Subcutaneous adipose tissue (tissue), 4 donors: ENCODE measurements around the gene ITGB7. TPM values are rescaled to one million over a fixed set of nuclear protein-coding genes. Genes with fewer than 3 reads are reported as not detected.

Experiments
- total RNA-seq, 4 donors: library from RNA; depleted of rRNA; stranded (reverse); fragments of >200 nt; gene quantifications; one replicate each; pipeline ENCODE4 v1.1.0, GENCODE V29; 2016
- TF ChIP-seq, protein P1 (sequence below): fragments of 450-650 bp; IDR thresholded peaks from one replicate; pipeline ENCODE4 v1.5.1; 2016; ENCODE audit warnings: low read depth, mild to moderate bottlenecking, control low read depth, antibody characterized with exemption, moderate library complexity

Gene ITGB7
- total RNA-seq, 4 donors from 2014 or later: 0.49 to 8.1 (median 3.0) TPM

DNA sequence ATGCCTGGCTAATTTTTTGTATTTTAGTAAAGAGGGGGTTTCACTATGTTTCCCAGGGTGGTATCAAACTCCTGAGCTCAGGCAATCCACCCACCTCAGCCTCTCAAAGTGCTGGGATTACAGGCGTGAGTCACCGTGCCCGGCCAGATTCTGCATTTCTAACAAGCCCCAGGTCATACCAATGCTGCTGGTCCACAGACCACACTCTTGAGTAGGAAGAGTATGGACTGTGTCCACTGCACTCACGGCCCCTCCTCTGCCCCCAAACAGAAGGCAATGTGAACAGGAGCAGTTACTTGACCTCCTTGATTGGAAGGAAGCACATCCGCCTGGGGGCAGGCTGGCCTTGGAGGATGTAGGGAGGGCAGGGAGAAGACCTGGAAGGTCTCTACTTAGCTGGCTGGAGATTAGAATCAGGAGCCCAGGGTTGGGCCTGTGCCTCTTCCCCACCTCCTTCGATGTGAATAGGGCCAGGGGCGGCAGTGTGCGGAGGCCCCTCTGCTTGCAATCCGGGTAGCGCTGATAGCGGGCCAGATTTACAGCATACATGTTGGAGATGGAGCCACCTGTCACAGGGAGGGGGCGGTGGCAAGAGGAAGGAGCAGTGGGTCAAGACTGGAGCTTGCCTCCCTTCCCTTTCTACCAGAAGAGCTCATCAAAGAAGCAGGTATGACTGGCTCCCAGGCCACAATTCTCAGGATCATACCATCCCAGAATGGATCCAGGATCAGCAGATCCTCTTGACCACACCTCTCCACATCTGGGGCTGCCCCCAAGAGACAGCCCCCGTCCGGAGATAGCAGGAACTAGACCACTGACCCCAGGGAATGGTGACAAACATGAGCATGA is 36.0 kb downstream of the ITGB7 start:
- TF ChIP-seq, protein P1, sequence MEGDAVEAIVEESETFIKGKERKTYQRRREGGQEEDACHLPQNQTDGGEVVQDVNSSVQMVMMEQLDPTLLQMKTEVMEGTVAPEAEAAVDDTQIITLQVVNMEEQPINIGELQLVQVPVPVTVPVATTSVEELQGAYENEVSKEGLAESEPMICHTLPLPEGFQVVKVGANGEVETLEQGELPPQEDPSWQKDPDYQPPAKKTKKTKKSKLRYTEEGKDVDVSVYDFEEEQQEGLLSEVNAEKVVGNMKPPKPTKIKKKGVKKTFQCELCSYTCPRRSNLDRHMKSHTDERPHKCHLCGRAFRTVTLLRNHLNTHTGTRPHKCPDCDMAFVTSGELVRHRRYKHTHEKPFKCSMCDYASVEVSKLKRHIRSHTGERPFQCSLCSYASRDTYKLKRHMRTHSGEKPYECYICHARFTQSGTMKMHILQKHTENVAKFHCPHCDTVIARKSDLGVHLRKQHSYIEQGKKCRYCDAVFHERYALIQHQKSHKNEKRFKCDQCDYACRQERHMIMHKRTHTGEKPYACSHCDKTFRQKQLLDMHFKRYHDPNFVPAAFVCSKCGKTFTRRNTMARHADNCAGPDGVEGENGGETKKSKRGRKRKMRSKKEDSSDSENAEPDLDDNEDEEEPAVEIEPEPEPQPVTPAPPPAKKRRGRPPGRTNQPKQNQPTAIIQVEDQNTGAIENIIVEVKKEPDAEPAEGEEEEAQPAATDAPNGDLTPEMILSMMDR: no peak

DNA sequence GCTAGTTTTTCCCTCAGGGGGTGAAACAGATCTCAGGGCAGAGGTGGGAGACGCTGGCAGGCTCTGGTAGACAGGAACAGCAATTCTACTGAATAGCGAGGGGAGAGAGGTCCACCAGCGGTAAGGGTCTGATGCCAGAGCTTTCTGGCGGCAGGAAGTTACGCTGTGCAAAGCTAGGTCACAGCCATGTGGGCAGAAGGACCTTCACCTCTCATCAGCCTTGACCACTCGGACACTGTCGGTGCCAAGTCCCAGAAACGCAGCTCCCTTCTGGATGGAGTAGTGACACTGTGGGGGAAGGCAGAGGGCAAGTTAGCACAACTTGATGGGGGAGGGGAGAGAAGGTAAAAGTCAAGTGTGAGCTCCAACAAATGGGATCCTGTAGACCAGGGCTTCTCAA is 36.8 kb downstream of the ITGB7 start:
- TF ChIP-seq, protein P1: no peak

DNA sequence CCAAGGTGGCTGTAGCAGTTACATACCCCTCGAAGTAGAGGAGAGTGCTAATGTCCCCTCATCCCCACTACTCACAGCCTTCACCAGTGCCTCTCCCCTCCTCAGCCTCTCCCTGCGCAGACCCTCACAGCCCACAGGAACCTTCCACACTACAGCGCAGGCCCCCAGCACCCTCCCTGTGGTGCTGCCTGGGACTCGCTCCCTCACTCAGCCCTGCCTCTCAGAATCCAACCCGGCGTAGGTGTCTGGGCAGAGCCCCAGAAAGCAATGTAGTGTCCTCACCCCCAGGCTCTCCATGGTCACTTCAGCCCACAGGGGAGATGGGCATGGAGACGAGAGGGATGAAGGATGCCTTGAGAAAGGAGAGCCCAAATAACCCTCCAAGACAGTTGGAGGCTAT is 37.4 kb downstream of the ITGB7 start:
- TF ChIP-seq, protein P1: no peak

DNA sequence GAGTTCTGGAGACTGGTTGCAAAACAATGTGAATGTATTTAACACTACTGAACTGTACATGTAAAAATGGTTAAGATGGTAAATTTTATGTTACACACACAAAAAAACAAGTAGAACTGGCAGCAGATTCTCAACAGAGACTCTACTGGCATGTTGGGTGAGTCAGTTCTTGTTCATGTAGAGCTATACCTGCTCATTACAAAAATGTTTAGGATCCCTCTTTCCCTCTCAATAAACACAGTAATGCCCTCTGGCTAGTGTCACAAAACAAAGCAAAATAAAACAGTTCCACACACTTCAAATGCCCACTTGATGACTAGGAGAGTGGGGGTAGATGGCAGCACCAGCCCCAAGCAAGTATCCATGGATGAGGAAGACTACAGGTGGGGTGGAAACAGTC is 40.2 kb downstream of the ITGB7 start:
- TF ChIP-seq, protein P1: no peak

DNA sequence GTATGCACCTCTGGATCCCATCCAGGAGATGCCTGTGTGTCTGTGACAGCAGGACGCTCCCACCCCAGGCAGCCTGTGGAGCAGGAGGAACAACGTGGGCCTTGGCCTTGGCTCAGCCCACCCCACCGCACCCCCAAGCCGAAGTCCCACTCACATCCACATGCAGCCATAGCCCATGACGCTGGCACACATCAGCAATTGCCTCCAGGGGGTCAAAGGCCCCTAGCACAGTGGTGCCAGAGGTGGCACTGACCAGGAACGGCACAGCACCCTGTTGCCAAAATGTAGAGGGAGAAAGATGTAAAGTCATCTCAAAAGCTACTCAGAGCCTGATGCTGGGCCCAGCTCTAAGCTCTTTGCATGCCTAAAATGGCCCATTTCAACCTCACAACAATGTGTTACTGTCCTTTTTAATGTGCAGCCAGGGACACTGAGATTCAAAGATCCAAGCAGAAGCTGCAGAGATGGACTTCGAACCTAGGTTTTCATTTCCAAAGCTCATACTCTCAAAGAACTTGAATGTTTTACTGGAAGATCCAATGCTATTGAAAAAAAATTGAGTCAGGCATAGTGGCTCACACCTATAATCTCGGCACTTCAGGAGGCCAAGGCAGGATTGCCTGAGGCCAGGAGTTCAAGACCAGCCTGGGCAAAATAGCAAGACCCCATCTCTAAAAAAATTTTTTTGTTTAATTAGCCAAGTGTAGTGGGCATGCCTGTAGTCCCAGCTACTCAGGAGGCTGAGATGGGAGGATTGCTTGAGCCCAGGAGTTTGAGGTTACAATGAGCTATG is 45.7 kb downstream of the ITGB7 start:
- TF ChIP-seq, protein P1: no peak

DNA sequence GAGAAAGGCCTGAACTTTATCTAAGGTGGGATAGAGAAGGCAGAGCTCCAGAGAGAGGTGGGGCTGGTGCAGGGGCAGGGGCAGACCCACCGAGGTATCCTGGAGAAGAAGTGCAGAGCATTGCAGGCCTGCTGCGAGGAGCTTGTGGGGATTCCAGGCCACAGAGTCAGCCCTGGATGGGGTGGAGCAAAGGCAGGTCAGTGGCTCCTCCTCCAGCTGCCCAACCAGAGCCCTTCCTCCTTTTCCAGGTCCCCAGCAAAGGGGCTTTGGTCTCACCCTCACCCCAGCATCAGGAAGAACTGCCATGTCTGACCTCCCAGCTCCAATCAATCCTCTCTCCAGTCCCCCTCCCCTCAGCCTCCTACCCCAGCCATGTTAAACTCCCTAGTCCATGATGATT is 46.4 kb downstream of the ITGB7 start:
- TF ChIP-seq, protein P1: no peak

DNA sequence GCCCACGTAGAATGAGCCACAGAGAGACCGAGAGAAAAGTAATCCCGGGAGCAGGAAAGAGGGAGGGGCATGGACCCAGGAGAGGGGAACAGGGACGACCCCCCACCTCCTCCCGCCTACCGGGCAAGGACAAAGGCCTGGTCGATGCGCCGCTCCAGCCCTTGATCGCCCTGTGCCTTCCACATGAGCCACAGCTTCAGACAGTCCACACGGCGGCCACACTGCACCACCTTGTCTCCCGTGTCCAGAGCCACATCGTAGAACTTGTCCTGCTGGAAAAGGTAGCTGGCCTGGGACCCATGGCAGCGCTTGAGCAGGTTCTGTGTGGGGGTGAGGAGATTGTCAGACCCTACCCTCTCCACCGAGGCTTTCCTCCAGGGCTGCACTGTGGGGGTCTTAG is 47.1 kb downstream of the ITGB7 start:
- TF ChIP-seq, protein P1: no peak
